ENCODE results near the gene TECTA. TPM values are rescaled to one million over a fixed set of nuclear protein-coding genes. Genes with fewer than 3 reads are reported as not detected.

The TECTA gene
- total RNA-seq, 4 donors from 2014 or later = 1.3 to 6.4 (median 3.3) TPM

- WGBS, 2 donors = 80 to 82% methylated on average over 9 of the region's 9 CpGs
- TF ChIP-seq POLR2A (IDR thresholded peaks at IDR 0.05) (no peak), CTCF (IDR thresholded peaks at IDR 0.05) (no peak)
- DNase-seq = no peak
- intact Hi-C loops (cut with DNase I) = no loop called here
- H3K27ac ChIP-seq = no peak overlapping the region
- H3K4me3 ChIP-seq (replicated peaks in 1 of 3) = no peak overlapping the region
- H3K4me1 ChIP-seq = no peaks in the 10 kb centered on the region
- H3K9me3 ChIP-seq = no peaks in the 10 kb centered on the region
- H3K36me3 ChIP-seq = no peaks in the 10 kb centered on the region
- H3K27me3 ChIP-seq = no peaks in the 10 kb centered on the region
Observed at GRCh38 chr11:121240650-121241303, 139.7 kb downstream of the TECTA start.

Other genes starting within 250 kb of the TECTA start
- gene TBCEL, start 77.1 kb upstream of the TECTA start, total RNA-seq = 10 to 100 TPM; 32.3 to 89.4 (median 43.9) TPM
- 10 to 100 TPM; 37.2 to 68.9 (median 40.0) TPM for gene SC5D, start 191.5 kb downstream of the TECTA start, total RNA-seq